H1 (cell line): Measurements from ENCODE around the gene FIZ1. TPM values are rescaled to one million over a fixed set of nuclear protein-coding genes. Genes with fewer than 3 reads are reported as not detected.

Source experiments
- CTCF ChIA-PET: fragments of 300-600 bp; sonication (Branson Sonifier 250); formaldehyde crosslinking; loops from one replicate; lab custom pipeline; 2021; ENCODE audit not compliant: partially characterized antibody; lab: Charles Lee
- POLR2A ChIA-PET: fragments of 300-600 bp; sonication (Branson Sonifier 250); formaldehyde crosslinking; loops from one replicate; lab custom pipeline; 2021; ENCODE audit warnings: inconsistent platforms; ENCODE audit not compliant: partially characterized antibody; lab: Charles Lee
- DNase-seq, 2 experiments: peaks; one replicate each; pipeline versions ENCODE4 v3.0.0 to v3.0.0-alpha.2; 2010 to 2022; ENCODE audit warnings: low spot score in 2 of 2, low read depth in 1 of 2, mixed read lengths in 1 of 2
- FAIRE-seq: peaks from 2 replicates; lab custom pipeline; 2011; peaks lifted over from hg19 to GRCh38; lab: Jason Lieb, UNC
- H2AFZ ChIP-seq: 2 replicates; pipeline ENCODE4 v1.8.1; 2012; ENCODE audit warnings: low read length, inconsistent platforms
- H2AK5ac ChIP-seq: 2 replicates; pipeline ENCODE4 v1.6.1; 2013; ENCODE audit warnings: low read depth, low read length
- H2BK120ac ChIP-seq: replicated peaks from 2 replicates; pipeline ENCODE3; 2013; ENCODE audit warnings: low read depth, low read length, inconsistent platforms
- H2BK12ac ChIP-seq: 2 replicates; pipeline ENCODE4 v1.6.1; 2013; ENCODE audit warnings: low read depth, low read length
- H2BK15ac ChIP-seq: 2 replicates; pipeline ENCODE4 v1.6.1; 2013; ENCODE audit warnings: low read length
- H2BK20ac ChIP-seq: 2 replicates; pipeline ENCODE4 v1.6.1; 2013; ENCODE audit warnings: low read length
- H2BK5ac ChIP-seq: 2 replicates; pipeline ENCODE4 v1.6.1; 2013; ENCODE audit warnings: low read depth, low read length
- H3K14ac ChIP-seq: 2 replicates; pipeline ENCODE4 v1.6.1; 2013; ENCODE audit warnings: inconsistent platforms; ENCODE audit not compliant: insufficient read length
- H3K18ac ChIP-seq: 2 replicates; pipeline ENCODE4 v1.6.1; 2013; ENCODE audit warnings: low read length; ENCODE audit errors: extremely low read depth
- H3K23ac ChIP-seq: 2 replicates; pipeline ENCODE4 v1.6.1; 2013; ENCODE audit warnings: inconsistent platforms; ENCODE audit not compliant: insufficient read length
- H3K23me2 ChIP-seq: 2 replicates; pipeline ENCODE4 v1.6.1; 2013; ENCODE audit warnings: low read depth, low read length
- H3K27ac ChIP-seq: 2 replicates; pipeline ENCODE4 v1.6.1; 2011; ENCODE audit warnings: low read depth, low read length, inconsistent platforms
- H3K27me3 ChIP-seq, 4 experiments: replicated peaks in 1 of 4; 1 replicate in 1 of 4; 2 replicates in 3 of 4; pipeline versions ENCODE4 v1.6.1 to v1.8.1; 2011 to 2013; ENCODE audit warnings: low read length in 3 of 4, mild to moderate bottlenecking in 3 of 4, inconsistent platforms in 2 of 4, mixed read lengths in 2 of 4, moderate library complexity in 1 of 4; ENCODE audit not compliant: control insufficient read depth in 3 of 4, insufficient read depth in 3 of 4; ENCODE audit errors: extremely low read depth in 1 of 4
- H3K36me3 ChIP-seq, 4 experiments: 2 replicates each; pipeline versions ENCODE4 v1.6.1 to v1.8.1; 2011 to 2013; ENCODE audit warnings: mild to moderate bottlenecking in 4 of 4, low read length in 3 of 4, moderate library complexity in 2 of 4, control low read depth in 1 of 4, inconsistent platforms in 1 of 4; ENCODE audit not compliant: insufficient read depth in 4 of 4, control insufficient read depth in 2 of 4
- H3K4ac ChIP-seq: replicated peaks from 2 replicates; pipeline ENCODE3; 2013; ENCODE audit warnings: low read length, low read depth, mixed read lengths, inconsistent platforms; ENCODE audit not compliant: insufficient read length
- H3K4me1 ChIP-seq, 4 experiments: replicated peaks in 1 of 4; 1 replicate in 1 of 4; 2 replicates in 3 of 4; pipeline versions ENCODE4 v1.6.1 to v1.8.1; 2011 to 2013; ENCODE audit warnings: low read length in 3 of 4, inconsistent platforms in 2 of 4, mixed read lengths in 1 of 4; ENCODE audit not compliant: insufficient read depth in 4 of 4, control insufficient read depth in 3 of 4
- H3K4me2 ChIP-seq, 2 experiments: 2 replicates each; pipeline versions ENCODE4 v1.6.1 to v1.8.1; 2011 to 2013; ENCODE audit warnings: low read depth in 2 of 2, low read length in 2 of 2, control low read depth in 1 of 2, inconsistent platforms in 1 of 2, mild to moderate bottlenecking in 1 of 2; ENCODE audit not compliant: insufficient read depth in 1 of 2
- H3K4me3 ChIP-seq, 4 experiments: fragments of 200-600, 300-600 bp in 1 of 4; sonication (generic), shearing (Covaris generic), sonication (Bioruptor Twin) in 1 of 4; 2 replicates each; pipeline versions ENCODE4 v1.5.1 to v1.8.1; 2011 to 2016; ENCODE audit warnings: low read length in 4 of 4, low read depth in 3 of 4, control low read depth in 2 of 4, inconsistent platforms in 2 of 4, mild to moderate bottlenecking in 2 of 4, mixed read lengths in 1 of 4, moderate library complexity in 1 of 4; ENCODE audit not compliant: insufficient read depth in 2 of 4; ENCODE audit errors: extremely low read depth in 1 of 4
- H3K56ac ChIP-seq: replicated peaks from 2 replicates; pipeline ENCODE3; 2013; ENCODE audit warnings: low read depth, mild to moderate bottlenecking, mixed read lengths, low read length, inconsistent platforms; ENCODE audit not compliant: insufficient read length
- H3K79me1 ChIP-seq: 2 replicates; pipeline ENCODE4 v1.6.1; 2013; ENCODE audit warnings: low read depth, low read length, control low read depth
- H3K79me2 ChIP-seq, 2 experiments: 2 replicates each; pipeline versions ENCODE4 v1.6.1 to v1.8.1; 2012 to 2013; ENCODE audit warnings: low read length in 2 of 2, mild to moderate bottlenecking in 2 of 2, inconsistent platforms in 1 of 2; ENCODE audit not compliant: insufficient read depth in 2 of 2, control insufficient read depth in 1 of 2
- H3K9ac ChIP-seq, 4 experiments: replicated peaks in 1 of 4; 1 replicate in 1 of 4; 2 replicates in 3 of 4; pipeline versions ENCODE4 v1.6.1 to v1.8.1; 2011 to 2013; ENCODE audit warnings: low read depth in 3 of 4, low read length in 3 of 4, control low read depth in 2 of 4, mild to moderate bottlenecking in 2 of 4, moderate library complexity in 2 of 4, inconsistent platforms in 1 of 4; ENCODE audit errors: extremely low read depth in 1 of 4
- H3K9me3 ChIP-seq, 2 experiments: 2 replicates each; pipeline versions ENCODE4 v1.6.1 to v1.8.1; 2012 to 2013; ENCODE audit warnings: mild to moderate bottlenecking in 2 of 2, moderate library complexity in 2 of 2, control low read depth in 1 of 2, inconsistent platforms in 1 of 2, low read depth in 1 of 2, low read length in 1 of 2, mixed read lengths in 1 of 2; ENCODE audit not compliant: insufficient read depth in 2 of 2
- H4K20me1 ChIP-seq, 2 experiments: replicated peaks in 1 of 2; 2 replicates each; pipeline versions ENCODE3 to v1.8.1; 2011 to 2013; ENCODE audit warnings: inconsistent platforms in 2 of 2, low read length in 2 of 2, mild to moderate bottlenecking in 1 of 2; ENCODE audit not compliant: insufficient read depth in 2 of 2, control insufficient read depth in 1 of 2
- H4K5ac ChIP-seq: 2 replicates; pipeline ENCODE4 v1.6.1; 2013; ENCODE audit warnings: low read length, low read depth, mixed read lengths, inconsistent platforms; ENCODE audit not compliant: insufficient read length
- H4K8ac ChIP-seq: 2 replicates; pipeline ENCODE4 v1.8.0; 2013; ENCODE audit warnings: mild to moderate bottlenecking, moderate library complexity, low read length, inconsistent platforms; ENCODE audit not compliant: insufficient read depth; ENCODE audit errors: extremely low read depth
- H4K91ac ChIP-seq: replicated peaks from 2 replicates; pipeline ENCODE3; 2013; ENCODE audit warnings: low read length, mixed read lengths, inconsistent platforms; ENCODE audit not compliant: insufficient read length
- ASH2L ChIP-seq: fragments of 200-600, 300-600 bp; sonication (generic); IDR thresholded peaks from one replicate; pipeline ENCODE4 v1.7.1; 2017; ENCODE audit warnings: low read length
- CREB1 ChIP-seq: IDR thresholded peaks from 2 replicates; pipeline ENCODE4 v1.6.1; 2012; ENCODE audit warnings: inconsistent platforms
- EGR1 ChIP-seq: IDR thresholded peaks from 2 replicates; pipeline ENCODE4 v1.6.1; 2011; ENCODE audit warnings: low read depth, low read length, borderline replicate concordance
- EZH2 ChIP-seq: fragments of 200-600 bp; sonication (generic); IDR thresholded peaks from 2 replicates; pipeline ENCODE4 v1.7.1; 2012; ENCODE audit warnings: low read depth, mild to moderate bottlenecking, moderate library complexity, low read length, inconsistent platforms; ENCODE audit not compliant: severe bottlenecking
- FOSL1 ChIP-seq: IDR thresholded peaks from 2 replicates; pipeline ENCODE4 v1.6.1; 2011; ENCODE audit warnings: mild to moderate bottlenecking, low read depth, low read length, moderate library complexity; ENCODE audit not compliant: insufficient read depth
- KDM4A ChIP-seq: IDR thresholded peaks from one replicate; pipeline ENCODE4 v1.7.1; 2012; ENCODE audit warnings: low read depth, mild to moderate bottlenecking, moderate library complexity, low read length, inconsistent platforms; ENCODE audit not compliant: severe bottlenecking
- KDM5A ChIP-seq: fragments of 200-600 bp; IDR thresholded peaks from 2 replicates; pipeline ENCODE4 v1.7.1; 2012; ENCODE audit warnings: mild to moderate bottlenecking, low read length, inconsistent platforms, mixed read lengths
- POLR2A ChIP-seq, 2 experiments: IDR thresholded peaks; 1 replicate in 1 of 2; 2 replicates in 1 of 2; pipeline ENCODE4 v1.6.1; 2011; ENCODE audit warnings: low read depth in 2 of 2, low read length in 2 of 2, mild to moderate bottlenecking in 2 of 2; ENCODE audit errors: control extremely low read depth in 1 of 2
- POLR2AphosphoS5 ChIP-seq: IDR thresholded peaks from 2 replicates; pipeline ENCODE4 v1.6.1; 2011; ENCODE audit warnings: low read depth, low read length
- POU5F1 ChIP-seq: IDR thresholded peaks from 2 replicates; pipeline ENCODE4 v1.6.1; 2011; ENCODE audit warnings: low read depth, mild to moderate bottlenecking, low read length, moderate library complexity
- RAD21 ChIP-seq, 2 experiments: IDR thresholded peaks in 1 of 2; conservative IDR thresholded peaks in 1 of 2; 2 replicates each; pipeline ENCODE4 v1.6.1; 2011; ENCODE audit warnings: low read depth in 2 of 2, low read length in 2 of 2, improper control_type of control experiment in 1 of 2, inconsistent platforms in 1 of 2, mild to moderate bottlenecking in 1 of 2, moderate library complexity in 1 of 2
- RFX5 ChIP-seq: IDR thresholded peaks from 2 replicates; pipeline ENCODE4 v1.6.1; 2011; ENCODE audit warnings: low read depth, low read length, improper control_type of control experiment, borderline replicate concordance
- SRF ChIP-seq: IDR thresholded peaks from 2 replicates; pipeline ENCODE4 v1.6.1; 2011; ENCODE audit warnings: mild to moderate bottlenecking, low read depth, low read length, moderate library complexity
- TBP ChIP-seq: IDR thresholded peaks from 2 replicates; pipeline ENCODE4 v1.6.1; 2011; ENCODE audit warnings: low read depth, low read length, improper control_type of control experiment
- TCF12 ChIP-seq: IDR thresholded peaks from 2 replicates; pipeline ENCODE4 v1.6.1; 2011; ENCODE audit warnings: low read depth, mild to moderate bottlenecking, low read length
- WGBS, 2 experiments: shearing (Covaris generic) in 1 of 2; methylation state at CpG; one replicate each; pipeline versions ENCODE4 v1.1.6 to v1.1.7; 2013 to 2015; ENCODE audit warnings: low lambda C conversion rate in 2 of 2, mixed read lengths in 2 of 2, inconsistent platforms in 1 of 2, low coverage in 1 of 2, missing lambda C conversion rate in 1 of 2; ENCODE audit not compliant: insufficient replicate concordance in 2 of 2, insufficient coverage in 1 of 2, insufficient read length in 1 of 2; ENCODE audit errors: extremely low coverage in 1 of 2, missing lambda C conversion rate in 1 of 2; 5-methylcytosine and 5-hydroxymethylcytosine counted together
- polyA plus RNA-seq, 7 experiments: library from polyadenylated mRNA; depleted of rRNA in 3 of 7; stranded (reverse) in 5 of 7; unstranded in 2 of 7; fragments of >200 nt in 5 of 7; fragments of 200-250 nt in 2 of 7; gene quantifications; 1 replicate in 5 of 7; 2 replicates in 1 of 7; 4 replicates in 1 of 7; pipeline versions ENCODE4 v1.2.1 to v1.2.3, GENCODE V29; 2011 to 2013; ENCODE audit warnings: missing spikeins in 2 of 7, mixed read lengths in 2 of 7
- total RNA-seq: library from RNA; stranded (reverse); fragmentation: NEBNext Ultra II Directional; extraction: Animal tissue kit (Norgen Biotek cat#: 25700); gene quantifications from 2 replicates; pipeline ENCODE4 v1.2.1, GENCODE V29; 2021

Gene FIZ1
- total and polyA plus RNA-seq, 2 of the 8 experiments (the other 6 are each of a cell fraction or from before 2014, with no cell fraction given) = 9.1 to 18.5 TPM

GRCh38 chr19:55581823-55582223, 17.5 kb downstream of the FIZ1 start:
- CTCF ChIA-PET = interaction anchor here (0.5 to 1.4 kb wide), 7 partner anchors 16 to 666 kb away, joined by 3 read pairs; partner anchors contain the start of gene FIZ1
- DNase-seq = no peak
- Histone ChIP-seq H3K79me1 (peaks cover 8% of the 10 kb centered on the region; the same call in 1 of the 2 replicates), H2BK5ac (no peak overlapping the region), H4K5ac (no peak overlapping the region), H2BK12ac (no peak overlapping the region), H3K9me3 (no peaks in the 10 kb centered on the region), H3K23me2 (peaks cover 13% of the 10 kb centered on the region; the same call in 1 of the 2 replicates), H3K9ac (no peak overlapping the region), H3K36me3 (peaks cover 5 to 23% (median 7%) of the 10 kb centered on the region in 4 experiments; a peak in 7 of 8 replicates), H2AFZ (no peak overlapping the region), H3K27me3 (no peaks in the 10 kb centered on the region; a peak in 1 of 7 replicates), H3K4me2 (no peak overlapping the region; a peak in 1 of 4 replicates), H4K8ac (no peak overlapping the region), H3K4me1 (peaks cover 0 to 2% (median under 1%) of the 10 kb centered on the region in 4 experiments; a peak in 4 of 7 replicates), H4K20me1 (peaks cover 0 to 4% of the 10 kb centered on the region in 2 experiments), H3K23ac (no peak overlapping the region), H2AK5ac (no peak overlapping the region), H3K18ac (no peak overlapping the region), H3K4me3 (no peak overlapping the region), H3K4ac (no peak overlapping the region), H3K27ac (no peak overlapping the region), H2BK15ac (no peak overlapping the region), H3K14ac (no peak overlapping the region), H4K91ac (no peak overlapping the region), H2BK120ac (no peak overlapping the region), H2BK20ac (no peak overlapping the region), H3K79me2 (peaks cover 5 to 6% of the 10 kb centered on the region in 2 experiments; a peak in 3 of 4 replicates), H3K56ac (no peak overlapping the region)
- FAIRE-seq = no peak
- WGBS, 2 experiments = 74% methylated on average over 6 of the region's 6 CpGs; no CpG with 5 or more reads in 1 of the 2 experiments
- POLR2A ChIA-PET = interaction anchor here (0.7 to 2.7 kb wide), 13 partner anchors 8 to 175 kb away, joined by 3 to 27 read pairs (median 3); partner anchors contain the start of genes FIZ1, UBE2S and ZNF865
- no peak for TF ChIP-seq FOSL1
- TF ChIP-seq POU5F1 = no peak
- TF ChIP-seq POLR2AphosphoS5 = no peak
- TF ChIP-seq TCF12 = no peak
- no peak for TF ChIP-seq TBP
- no peak for TF ChIP-seq EGR1
- TF ChIP-seq ASH2L = no peak
- no peak for TF ChIP-seq KDM4A
- no peak for TF ChIP-seq KDM5A
- TF ChIP-seq EZH2 = no peak
- TF ChIP-seq SRF = no peak
- TF ChIP-seq RFX5 = no peak
- TF ChIP-seq CREB1 = no peak
- TF ChIP-seq POLR2A (IDR thresholded peaks at IDR 0.05; ENCODE audit: control extremely low read depth in 1 of 2, low read depth in 2 of 2, low read length in 2 of 2) = no peak
- no peak for TF ChIP-seq RAD21 (IDR thresholded peaks at IDR 0.05 in 1 of 2, conservative IDR thresholded peaks at IDR 0.05 in 1 of 2; ENCODE audit: low read depth in 2 of 2, low read length in 2 of 2)
